ENCODE results near the gene CYTH4.

GRCh38 chr22:37306494-37306829 lies 24.2 kb downstream of the CYTH4 start:
- TF ChIP-seq CTCF (IDR thresholded peaks at IDR 0.05 in 2 of 3, conservative IDR thresholded peaks at IDR 0.05 in 1 of 3; ENCODE audit: borderline replicate concordance in 1 of 3, insufficient read depth in 1 of 3, low read depth in 2 of 3, low read length in 2 of 3) = no peak
- no peak for TF ChIP-seq ZNF274 (IDR thresholded peaks at IDR 0.05; ENCODE audit: low read depth, low read length)
- no peak for TF ChIP-seq REST (IDR thresholded peaks at IDR 0.05; ENCODE audit: low read depth)
- TF ChIP-seq POLR2AphosphoS5 (IDR thresholded peaks at IDR 0.05; ENCODE audit: low read depth, low read length) = no peak
- TF ChIP-seq MAX (IDR thresholded peaks at IDR 0.05) = no peak
- no peak for TF ChIP-seq POLR2A (IDR thresholded peaks at IDR 0.05; ENCODE audit: borderline replicate concordance, extremely low read depth, insufficient read depth, insufficient read length)
- no peak for TF ChIP-seq EZH2 (IDR thresholded peaks at IDR 0.05)

Measured in HCT116 (cell line).